Activated CD4-positive, alpha-beta T cell treated with anti-CD3 and anti-CD28 coated beads, Interleukin-2, amount 10 ng/mL, durations not matched to agents 7 days and 5 days (primary cell): ENCODE measurements around the gene LMAN1L. TPM values are rescaled to one million over a fixed set of nuclear protein-coding genes. Genes with fewer than 3 reads are reported as not detected.

ENCODE experiments used
- CTCF ChIA-PET: fragments of 350-600 bp; sonication (Branson Sonifier 250); formaldehyde crosslinking; loops from one replicate; lab custom pipeline; 2021; ENCODE audit warnings: antibody characterized with exemption; lab: Charles Lee
- POLR2A ChIA-PET: fragments of 350-600 bp; sonication (Branson Sonifier 250); formaldehyde crosslinking; loops from one replicate; lab custom pipeline; 2021; ENCODE audit warnings: antibody characterized with exemption; lab: Charles Lee
- DNase-seq: peaks from one replicate; pipeline ENCODE4 v3.0.0-alpha.2; 2020
- H3K27ac Mint-ChIP-seq: one replicate; pipeline ENCODE4 v1.8.0; 2021; ENCODE audit warnings: mild to moderate bottlenecking, moderate library complexity, mixed read lengths
- H3K27me3 Mint-ChIP-seq: one replicate; pipeline ENCODE4 v1.8.0; 2021; ENCODE audit warnings: mixed read lengths
- H3K36me3 Mint-ChIP-seq: one replicate; pipeline ENCODE4 v1.8.0; 2021; ENCODE audit warnings: low read depth, mixed read lengths
- H3K4me1 Mint-ChIP-seq: one replicate; pipeline ENCODE4 v1.8.0; 2021; ENCODE audit warnings: mixed read lengths
- H3K4me3 Mint-ChIP-seq: one replicate; pipeline ENCODE4 v1.8.0; 2021; ENCODE audit warnings: mild to moderate bottlenecking, moderate library complexity, mixed read lengths
- H3K9me3 Mint-ChIP-seq: one replicate; pipeline ENCODE4 v1.8.0; 2021; ENCODE audit warnings: mixed read lengths
- total RNA-seq, 2 experiments: library from RNA; stranded (reverse); gene quantifications; one replicate each; pipeline ENCODE4 v1.2.3, GENCODE V29; 2021

The LMAN1L gene
- total RNA-seq, 2 experiments from 2014 or later: 0.87 to 0.92 TPM

DNA sequence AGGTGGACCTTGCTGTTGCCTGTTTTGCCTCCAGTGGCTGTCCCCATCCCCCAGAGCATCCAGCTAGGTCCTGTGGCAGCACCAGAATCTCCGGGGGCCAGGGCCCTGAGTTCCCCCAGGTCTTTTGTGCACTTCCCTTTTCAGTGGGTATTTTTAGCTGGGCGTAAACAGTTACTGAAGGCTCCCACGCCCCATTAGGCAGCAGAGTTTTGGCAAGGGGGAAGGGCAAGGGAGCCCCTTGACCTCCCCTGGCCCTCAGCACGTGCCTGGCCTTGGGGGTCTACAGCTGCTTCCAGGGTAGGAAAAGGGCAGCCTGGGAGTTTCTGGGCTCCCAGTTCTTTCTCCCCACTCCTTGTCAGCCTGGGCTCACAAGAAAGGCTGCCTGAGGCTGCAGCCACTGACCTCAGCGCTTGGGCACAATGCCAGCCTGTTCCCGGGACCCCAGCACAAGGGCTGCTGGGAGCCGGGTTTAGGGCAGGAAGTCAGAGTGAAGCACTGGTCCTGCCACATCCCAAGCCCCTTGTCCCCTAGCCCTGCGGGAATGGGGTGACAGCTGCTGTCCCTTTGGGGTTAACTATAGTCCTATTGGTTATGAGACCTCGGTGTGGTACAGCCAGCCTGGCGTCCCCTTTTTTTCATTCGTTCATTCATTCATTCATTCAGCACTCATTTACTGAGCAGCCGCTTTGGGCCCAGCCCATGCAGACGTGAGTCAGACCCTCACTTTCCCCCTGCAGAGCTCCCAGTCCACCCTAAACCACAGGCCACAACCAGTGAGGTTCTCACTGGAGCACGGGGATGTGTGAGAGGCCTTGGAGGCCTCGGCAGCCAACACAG lies 22.3 kb upstream of the LMAN1L start:
- CTCF ChIA-PET: interaction anchor here (0.6 to 27.9 kb wide), 4 partner anchors 9 to 164 kb away, joined by 3 to 930 read pairs (median 466); partner anchors contain the start of genes CSK and LMAN1L
- DNase-seq: no peak
- Mint-ChIP-seq H3K4me1 (peaks cover 87% of the 10 kb centered on the region), H3K27me3 (no peaks in the 10 kb centered on the region), H3K27ac (peak overlapping the region; percentile 98), H3K9me3 (no peaks in the 10 kb centered on the region), H3K4me3 (peak overlapping the region; percentile 88), H3K36me3 (peaks cover 66% of the 10 kb centered on the region)
- POLR2A ChIA-PET: interaction anchor here (1.3 kb wide), 1 partner anchor 10 kb away, joined by 3 read pairs; no protein-coding TSS in a partner anchor

- Mint-ChIP-seq H3K4me3 (peak overlapping the region; percentile 88), H3K9me3 (no peaks in the 10 kb centered on the region), H3K36me3 (peaks cover 64% of the 10 kb centered on the region), H3K27ac (peak overlapping the region; percentile 68), H3K4me1 (peaks cover 87% of the 10 kb centered on the region), H3K27me3 (no peaks in the 10 kb centered on the region)
- CTCF ChIA-PET: interaction anchor here (0.8 to 27.9 kb wide), 3 partner anchors 8 to 163 kb away, joined by 3 to 930 read pairs (median 930); partner anchors contain the start of genes CSK and LMAN1L
- POLR2A ChIA-PET: no interaction called here
- DNase-seq: no peak
Observed at GRCh38 chr15:74791007-74791406, 21.6 kb upstream of the LMAN1L start.

DNA sequence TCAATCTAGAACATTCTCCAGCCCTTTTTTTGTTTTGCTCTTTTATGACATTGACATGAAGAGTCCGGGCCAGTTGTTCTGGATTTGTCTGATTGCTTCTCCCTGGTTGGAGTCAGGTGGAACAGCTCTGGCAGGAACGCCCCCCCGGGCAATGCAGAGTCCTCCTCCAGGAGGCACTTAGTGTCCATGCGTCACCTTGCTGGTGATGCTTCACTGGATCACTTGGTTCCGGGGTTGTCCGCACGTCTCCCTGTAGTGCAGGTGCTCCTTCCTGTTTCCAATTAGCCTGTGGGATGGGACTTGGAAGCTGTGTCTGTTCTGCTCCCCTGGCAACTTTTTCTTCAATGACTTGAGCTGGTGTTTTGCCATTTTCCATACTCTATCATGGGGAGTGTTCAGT lies 21.0 kb upstream of the LMAN1L start:
- peaks cover 65% of the 10 kb centered on the region for H3K36me3 Mint-ChIP-seq
- no peak for DNase-seq
- H3K4me3 Mint-ChIP-seq: peak overlapping the region; percentile 88
- H3K9me3 Mint-ChIP-seq: no peaks in the 10 kb centered on the region
- peak overlapping the region; percentile 68 for H3K27ac Mint-ChIP-seq
- ChIA-PET POLR2A (no interaction called here), CTCF (interaction anchor here (1.1 to 27.9 kb wide), 4 partner anchors 8 to 160 kb away, joined by 3 to 930 read pairs (median 468); partner anchors contain the start of genes CSK and LMAN1L)
- H3K27me3 Mint-ChIP-seq: no peaks in the 10 kb centered on the region
- H3K4me1 Mint-ChIP-seq: peaks cover 89% of the 10 kb centered on the region

GRCh38 chr15:74792227-74793016 lies 20.2 kb upstream of the LMAN1L start:
- peak overlapping the region; percentile 71 for H3K27ac Mint-ChIP-seq
- ChIA-PET POLR2A (interaction anchor here (1.2 to 1.9 kb wide), 2 partner anchors 8 to 11 kb away, joined by 5 to 7 read pairs; partner anchors contain the start of gene CSK), CTCF (interaction anchor here (0.9 to 27.9 kb wide), 11 partner anchors 7 to 161 kb away, joined by 3 to 930 read pairs (median 6); partner anchors contain the start of genes CSK and LMAN1L)
- DNase-seq: no peak
- H3K27me3 Mint-ChIP-seq: no peaks in the 10 kb centered on the region
- H3K4me3 Mint-ChIP-seq: peak overlapping the region; percentile 88
- H3K9me3 Mint-ChIP-seq: no peaks in the 10 kb centered on the region
- peaks cover 60% of the 10 kb centered on the region for H3K36me3 Mint-ChIP-seq
- peaks cover 85% of the 10 kb centered on the region for H3K4me1 Mint-ChIP-seq

- H3K27me3 Mint-ChIP-seq: no peaks in the 10 kb centered on the region
- ChIA-PET POLR2A (interaction anchor here (1.2 to 1.9 kb wide), 3 partner anchors 9 to 12 kb away, joined by 3 to 7 read pairs (median 5); partner anchors contain the start of gene CSK), CTCF (interaction anchor here (0.6 to 27.9 kb wide), 17 partner anchors 6 to 162 kb away, joined by 3 to 930 read pairs (median 4); partner anchors contain the start of genes CPLX3, CSK and LMAN1L)
- DNase-seq: peak; percentile 72
- peak overlapping the region; percentile 71 for H3K27ac Mint-ChIP-seq
- H3K4me3 Mint-ChIP-seq: peak overlapping the region; percentile 38
- no peaks in the 10 kb centered on the region for H3K9me3 Mint-ChIP-seq
- H3K4me1 Mint-ChIP-seq: peaks cover 87% of the 10 kb centered on the region
- peaks cover 54% of the 10 kb centered on the region for H3K36me3 Mint-ChIP-seq
Observed at GRCh38 chr15:74793135-74794028, 19.3 kb upstream of the LMAN1L start.

- H3K4me1 Mint-ChIP-seq: peaks cover 89% of the 10 kb centered on the region
- peaks cover 51% of the 10 kb centered on the region for H3K36me3 Mint-ChIP-seq
- DNase-seq: no peak
- CTCF ChIA-PET: interaction anchor here (1.0 to 27.9 kb wide), 9 partner anchors 5 to 156 kb away, joined by 3 to 930 read pairs (median 5); partner anchors contain the start of genes CPLX3, CSK and LMAN1L
- no peak overlapping the region for H3K4me3 Mint-ChIP-seq
- peak overlapping the region; percentile 82 for H3K27ac Mint-ChIP-seq
- no peaks in the 10 kb centered on the region for H3K9me3 Mint-ChIP-seq
- H3K27me3 Mint-ChIP-seq: no peaks in the 10 kb centered on the region
- POLR2A ChIA-PET: interaction anchor here (1.2 to 1.9 kb wide), 2 partner anchors 11 to 13 kb away, joined by 3 to 5 read pairs; partner anchors contain the start of gene CSK
Observed at GRCh38 chr15:74794248-74794969, 18.2 kb upstream of the LMAN1L start.

DNA sequence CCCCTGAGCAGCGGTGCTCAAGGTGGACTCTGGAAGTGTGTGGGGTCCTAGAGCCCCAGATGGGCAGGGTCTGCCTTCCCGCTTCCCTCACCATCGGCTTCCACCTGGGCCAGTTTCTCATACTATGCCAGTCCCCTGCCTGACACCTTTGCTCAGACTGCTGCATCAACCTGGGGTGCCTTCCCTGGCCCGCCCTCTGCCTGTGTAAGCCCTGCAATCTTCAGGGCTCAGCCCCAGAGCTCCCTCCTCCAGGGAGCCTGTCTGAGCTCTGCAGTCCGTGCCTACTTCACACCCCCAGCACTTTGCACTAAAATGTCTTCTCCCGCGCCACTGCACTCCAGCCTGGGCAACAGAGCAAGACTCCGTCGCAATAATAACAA lies 17.7 kb upstream of the LMAN1L start:
- ChIA-PET CTCF (interaction anchor here (1.3 to 27.9 kb wide), 4 partner anchors 5 to 156 kb away, joined by 4 to 930 read pairs (median 468); partner anchors contain the start of genes CSK and LMAN1L), POLR2A (no interaction called here)
- no peaks in the 10 kb centered on the region for H3K9me3 Mint-ChIP-seq
- H3K36me3 Mint-ChIP-seq: peaks cover 51% of the 10 kb centered on the region
- H3K4me3 Mint-ChIP-seq: peak overlapping the region; percentile 33
- H3K27ac Mint-ChIP-seq: peak overlapping the region; percentile 82
- H3K4me1 Mint-ChIP-seq: peaks cover 89% of the 10 kb centered on the region
- no peak for DNase-seq
- H3K27me3 Mint-ChIP-seq: no peaks in the 10 kb centered on the region

- ChIA-PET POLR2A (interaction anchor here (0.7 kb wide), 1 partner anchor 9 kb away, joined by 3 read pairs; no protein-coding TSS in a partner anchor), CTCF (interaction anchor here (0.6 to 27.7 kb wide), 5 partner anchors 15 to 337 kb away, joined by 3 to 930 read pairs (median 3); partner anchors contain the start of gene CSK)
- H3K36me3 Mint-ChIP-seq: peaks cover 51% of the 10 kb centered on the region
- peaks cover 82% of the 10 kb centered on the region for H3K4me1 Mint-ChIP-seq
- H3K9me3 Mint-ChIP-seq: no peaks in the 10 kb centered on the region
- H3K27me3 Mint-ChIP-seq: no peaks in the 10 kb centered on the region
- H3K27ac Mint-ChIP-seq: peak overlapping the region; percentile 87
- peak; percentile 56 for DNase-seq
- peak overlapping the region; percentile 5 for H3K4me3 Mint-ChIP-seq
Observed at GRCh38 chr15:74795966-74796625, 16.5 kb upstream of the LMAN1L start.

DNA sequence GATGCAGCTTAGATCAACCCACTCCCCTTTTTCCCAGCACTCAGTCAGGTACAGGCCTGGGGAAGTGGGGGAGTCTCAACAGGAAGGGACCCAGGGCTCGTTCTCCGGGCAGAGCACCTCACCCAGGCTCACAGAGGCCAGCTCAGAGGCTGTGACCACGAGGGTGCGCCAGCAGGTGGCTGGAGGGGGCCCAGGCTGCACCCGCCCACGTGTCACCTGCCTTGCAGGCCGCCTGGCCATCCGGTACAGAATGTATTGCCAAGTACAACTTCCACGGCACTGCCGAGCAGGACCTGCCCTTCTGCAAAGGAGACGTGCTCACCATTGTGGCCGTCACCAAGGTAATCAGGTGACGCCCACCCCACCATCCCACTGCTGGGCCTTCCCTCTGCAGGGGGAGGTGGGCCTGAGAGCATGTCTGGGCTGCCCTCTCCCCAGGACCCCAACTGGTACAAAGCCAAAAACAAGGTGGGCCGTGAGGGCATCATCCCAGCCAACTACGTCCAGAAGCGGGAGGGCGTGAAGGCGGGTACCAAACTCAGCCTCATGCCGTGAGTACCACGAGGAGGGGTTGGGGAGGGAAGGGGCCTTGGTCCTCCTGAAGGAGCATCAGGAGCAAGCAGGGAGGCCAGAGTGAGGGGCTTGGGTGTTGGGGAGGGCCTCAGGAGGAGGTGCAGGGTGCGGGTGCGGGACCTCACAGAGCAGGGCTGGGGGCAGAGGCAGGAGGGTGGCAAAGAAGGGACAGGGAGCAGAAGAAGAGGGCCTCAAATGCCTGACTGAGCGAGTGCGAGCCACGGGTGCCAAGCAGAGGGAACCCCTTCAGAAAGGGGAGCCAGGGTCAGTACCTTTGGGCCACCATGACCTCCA lies 14.0 kb upstream of the LMAN1L start:
- no peak for DNase-seq
- H3K36me3 Mint-ChIP-seq: peaks cover 54% of the 10 kb centered on the region
- peaks cover 57% of the 10 kb centered on the region for H3K4me1 Mint-ChIP-seq
- no peaks in the 10 kb centered on the region for H3K9me3 Mint-ChIP-seq
- no peak overlapping the region for H3K4me3 Mint-ChIP-seq
- peak overlapping the region; percentile 80 for H3K27ac Mint-ChIP-seq
- ChIA-PET POLR2A (interaction anchor here (1.2 kb wide), 1 partner anchor 27 kb away, joined by 5 read pairs; no protein-coding TSS in a partner anchor), CTCF (interaction anchor here (0.6 to 27.7 kb wide), 7 partner anchors 10 to 164 kb away, joined by 3 to 930 read pairs (median 4); partner anchors contain the start of gene CSK)
- H3K27me3 Mint-ChIP-seq: no peaks in the 10 kb centered on the region
